Measurements from ENCODE around the gene SERINC3. TPM values are rescaled to one million over a fixed set of nuclear protein-coding genes. Genes with fewer than 3 reads are reported as not detected.

Gene SERINC3
- total RNA-seq, 5 donors from 2014 or later (not counting 1 experiment from before 2014, with no cell fraction given): 60.5 to 83.0 (median 78.4) TPM

- no peaks in the 10 kb centered on the region for H3K9me3 Mint-ChIP-seq
- ChIA-PET POLR2A (interaction anchor here (0.6 to 1.4 kb wide), 8 partner anchors 9 to 449 kb away, joined by 3 to 20 read pairs (median 6); no protein-coding TSS in a partner anchor), CTCF (interaction anchor here in 1 of 2 donors (0.6 to 0.8 kb wide), 4 partner anchors 16 to 58 kb away, joined by 3 to 5 read pairs (median 4); no protein-coding TSS in a partner anchor)
- H3K36me3 Mint-ChIP-seq: peaks cover 22% of the 10 kb centered on the region
- H3K4me3 Mint-ChIP-seq: peak overlapping the region in 1 of 3 donors; percentile 74
- WGBS (ENCODE audit: insufficient coverage): 86% methylated on average over 1 of the region's 3 CpGs
- H3K9me3 ChIP-seq: no peaks in the 10 kb centered on the region
- H3K4me1 ChIP-seq (ENCODE audit: control insufficient read depth in 1 of 2, extremely low read depth in 1 of 2, insufficient read depth in 2 of 2, low read length in 2 of 2): peaks cover 19 to 55% of the 10 kb centered on the region in 2 experiments
- ATAC-seq (replicated peaks in 1 of 4) (no peak), DNase-seq (no peak)
- H3K36me3 ChIP-seq (ENCODE audit: control insufficient read depth in 2 of 2, extremely low read depth in 1 of 2, insufficient read depth in 1 of 2, low read length in 1 of 2): peaks cover 0 to 20% of the 10 kb centered on the region in 2 donors
- H3K4me3 ChIP-seq (ENCODE audit: control insufficient read depth in 1 of 2, extremely low read depth in 1 of 2, low read length in 1 of 2): no peak overlapping the region
- no peaks in the 10 kb centered on the region for H3K27me3 Mint-ChIP-seq
- peaks cover 72 to 77% (median 77%) of the 10 kb centered on the region in 3 donors for H3K4me1 Mint-ChIP-seq
- no peak overlapping the region for H3K27ac ChIP-seq (ENCODE audit: low read length)
- H3K27me3 ChIP-seq (replicated peaks in 1 of 2; ENCODE audit: control insufficient read depth in 2 of 2, extremely low read depth in 1 of 2, insufficient read depth in 2 of 2, low read length in 1 of 2): no peaks in the 10 kb centered on the region
- H3K27ac Mint-ChIP-seq: peak overlapping the region in 1 of 2 donors; percentile 24
These were observed 3.6 kb downstream of the SERINC3 start for GRCh38 chr20:44518248-44518647.

- DNase-seq: no peak
- no peaks in the 10 kb centered on the region for H3K9me3 ChIP-seq
- H3K36me3 ChIP-seq (ENCODE audit: control insufficient read depth in 2 of 2, extremely low read depth in 1 of 2, insufficient read depth in 1 of 2, low read length in 1 of 2): peaks cover 0 to 27% of the 10 kb centered on the region in 2 donors
- H3K36me3 Mint-ChIP-seq: peaks cover 26% of the 10 kb centered on the region
- no peaks in the 10 kb centered on the region for H3K27me3 ChIP-seq (replicated peaks in 1 of 2; ENCODE audit: control insufficient read depth in 2 of 2, extremely low read depth in 1 of 2, insufficient read depth in 2 of 2, low read length in 1 of 2)
- no peaks in the 10 kb centered on the region for H3K27me3 Mint-ChIP-seq
- no peak overlapping the region for H3K4me3 ChIP-seq (ENCODE audit: control insufficient read depth in 1 of 2, extremely low read depth in 1 of 2, low read length in 1 of 2)
- peak overlapping the region in 1 of 2 donors; percentile 17 for H3K27ac Mint-ChIP-seq
- no peaks in the 10 kb centered on the region for H3K9me3 Mint-ChIP-seq
- CTCF ChIA-PET: interaction anchor here in 1 of 2 donors (0.7 kb wide), 1 partner anchor 26 kb away, joined by 5 read pairs; no protein-coding TSS in a partner anchor
- H3K27ac ChIP-seq (ENCODE audit: low read length): no peak overlapping the region
- no CpG with 5 or more reads among the region's 3 CpGs for WGBS (ENCODE audit: insufficient coverage)
- POLR2A ChIA-PET: interaction anchor here in 1 of 2 donors (1.4 kb wide), 1 partner anchor 14 kb away, joined by 7 read pairs; no protein-coding TSS in a partner anchor
- H3K4me1 ChIP-seq (ENCODE audit: control insufficient read depth in 1 of 2, extremely low read depth in 1 of 2, insufficient read depth in 2 of 2, low read length in 2 of 2): peaks cover 19 to 55% of the 10 kb centered on the region in 2 experiments
- peaks cover 75 to 77% (median 77%) of the 10 kb centered on the region in 3 donors for H3K4me1 Mint-ChIP-seq
- peak overlapping the region in 1 of 3 donors; percentile 13 for H3K4me3 Mint-ChIP-seq
- ATAC-seq (replicated peaks in 1 of 4): no peak
These were observed 4.4 kb downstream of the SERINC3 start for GRCh38 chr20:44517454-44517853.

- H3K36me3 ChIP-seq (ENCODE audit: control insufficient read depth in 2 of 2, extremely low read depth in 1 of 2, insufficient read depth in 1 of 2, low read length in 1 of 2): peaks cover 3 to 33% of the 10 kb centered on the region in 2 donors
- WGBS (ENCODE audit: insufficient coverage): 86% methylated on average over 5 of the region's 7 CpGs
- Mint-ChIP-seq H3K27ac (no peak overlapping the region), H3K4me1 (peaks cover 73 to 76% (median 73%) of the 10 kb centered on the region in 3 donors), H3K4me3 (no peak overlapping the region), H3K27me3 (no peaks in the 10 kb centered on the region), H3K36me3 (peaks cover 28% of the 10 kb centered on the region), H3K9me3 (no peaks in the 10 kb centered on the region)
- H3K9me3 ChIP-seq: no peaks in the 10 kb centered on the region
- H3K27me3 ChIP-seq (replicated peaks in 1 of 2; ENCODE audit: control insufficient read depth in 2 of 2, extremely low read depth in 1 of 2, insufficient read depth in 2 of 2, low read length in 1 of 2): no peaks in the 10 kb centered on the region
- POLR2A ChIA-PET: interaction anchor here in 1 of 2 donors (0.6 to 0.7 kb wide), 2 partner anchors 10 to 71 kb away, joined by 3 to 7 read pairs; no protein-coding TSS in a partner anchor
- no peak overlapping the region for H3K27ac ChIP-seq (ENCODE audit: low read length)
- CTCF ChIA-PET: no interaction called here
- ATAC-seq (replicated peaks in 1 of 4): no peak
- DNase-seq: no peak
- no peak overlapping the region for H3K4me3 ChIP-seq (ENCODE audit: control insufficient read depth in 1 of 2, extremely low read depth in 1 of 2, low read length in 1 of 2)
- H3K4me1 ChIP-seq (ENCODE audit: control insufficient read depth in 1 of 2, extremely low read depth in 1 of 2, insufficient read depth in 2 of 2, low read length in 2 of 2): peaks cover 16 to 54% of the 10 kb centered on the region in 2 experiments
These were observed 5.4 kb downstream of the SERINC3 start for GRCh38 chr20:44516491-44516890.

DNA sequence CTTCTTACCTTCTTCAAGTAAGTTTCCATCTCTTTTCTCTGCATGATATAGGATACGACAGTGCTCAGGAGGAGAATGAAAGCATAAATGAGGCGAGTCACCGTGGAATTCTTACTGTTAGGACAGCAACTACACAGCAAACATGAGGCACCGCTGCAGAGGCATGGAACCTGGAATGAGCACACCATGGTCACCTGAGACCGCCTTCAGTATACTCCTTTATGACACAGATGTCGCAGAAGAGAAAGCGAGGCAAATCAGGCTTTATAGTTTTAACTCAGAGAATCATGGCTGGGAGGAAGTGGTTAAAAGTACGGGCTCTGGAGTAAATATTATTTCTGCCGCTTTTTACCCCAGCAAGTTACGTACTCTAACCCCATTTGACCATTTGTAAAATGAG lies 8.0 kb downstream of the SERINC3 start:
- Histone ChIP-seq H3K9me3 (no peaks in the 10 kb centered on the region), H3K27ac (ENCODE audit: low read length) (no peak overlapping the region), H3K4me3 (ENCODE audit: control insufficient read depth in 1 of 2, extremely low read depth in 1 of 2, low read length in 1 of 2) (no peak overlapping the region), H3K36me3 (ENCODE audit: control insufficient read depth in 2 of 2, extremely low read depth in 1 of 2, insufficient read depth in 1 of 2, low read length in 1 of 2) (peaks cover 8 to 50% of the 10 kb centered on the region in 2 donors), H3K4me1 (ENCODE audit: control insufficient read depth in 1 of 2, extremely low read depth in 1 of 2, insufficient read depth in 2 of 2, low read length in 2 of 2) (peaks cover 0 to 28% of the 10 kb centered on the region in 2 experiments), H3K27me3 (replicated peaks in 1 of 2; ENCODE audit: control insufficient read depth in 2 of 2, extremely low read depth in 1 of 2, insufficient read depth in 2 of 2, low read length in 1 of 2) (no peaks in the 10 kb centered on the region)
- Mint-ChIP-seq H3K36me3 (peaks cover 34% of the 10 kb centered on the region), H3K27me3 (no peaks in the 10 kb centered on the region), H3K4me3 (no peak overlapping the region), H3K4me1 (peaks cover 51 to 55% (median 54%) of the 10 kb centered on the region in 3 donors), H3K9me3 (no peaks in the 10 kb centered on the region), H3K27ac (peak overlapping the region in 1 of 2 donors; percentile 44)
- no peak for DNase-seq
- POLR2A ChIA-PET: no interaction called here
- CTCF ChIA-PET: interaction anchor here in 1 of 2 donors (0.7 kb wide), 1 partner anchor 76 kb away, joined by 3 read pairs; no protein-coding TSS in a partner anchor
- ATAC-seq (replicated peaks in 1 of 4): no peak
- 95% methylated on average over 2 of the region's 10 CpGs for WGBS (ENCODE audit: insufficient coverage)

GRCh38 chr20:44509762-44510161 lies 12.1 kb downstream of the SERINC3 start:
- H3K4me3 ChIP-seq (ENCODE audit: control insufficient read depth in 1 of 2, extremely low read depth in 1 of 2, low read length in 1 of 2): no peak overlapping the region
- H3K4me3 Mint-ChIP-seq: no peak overlapping the region
- no peaks in the 10 kb centered on the region for H3K9me3 ChIP-seq
- H3K27ac ChIP-seq (ENCODE audit: low read length): no peak overlapping the region
- ChIA-PET POLR2A (interaction anchor here in 1 of 2 donors (0.7 kb wide), 1 partner anchor 25 kb away, joined by 3 read pairs; no protein-coding TSS in a partner anchor), CTCF (no interaction called here)
- peaks cover 33% of the 10 kb centered on the region for H3K36me3 Mint-ChIP-seq
- peaks cover 21 to 81% of the 10 kb centered on the region in 2 donors for H3K36me3 ChIP-seq (ENCODE audit: control insufficient read depth in 2 of 2, extremely low read depth in 1 of 2, insufficient read depth in 1 of 2, low read length in 1 of 2)
- no peaks in the 10 kb centered on the region for H3K27me3 ChIP-seq (replicated peaks in 1 of 2; ENCODE audit: control insufficient read depth in 2 of 2, extremely low read depth in 1 of 2, insufficient read depth in 2 of 2, low read length in 1 of 2)
- WGBS (ENCODE audit: insufficient coverage): 100% methylated on average over 1 of the region's 4 CpGs
- H3K4me1 ChIP-seq (ENCODE audit: control insufficient read depth in 1 of 2, extremely low read depth in 1 of 2, insufficient read depth in 2 of 2, low read length in 2 of 2): peaks cover 0 to 8% of the 10 kb centered on the region in 2 experiments
- H3K4me1 Mint-ChIP-seq: peaks cover 21 to 25% (median 22%) of the 10 kb centered on the region in 3 donors
- no peaks in the 10 kb centered on the region for H3K9me3 Mint-ChIP-seq
- no peaks in the 10 kb centered on the region for H3K27me3 Mint-ChIP-seq
- no peak overlapping the region for H3K27ac Mint-ChIP-seq
- DNase-seq (no peak), ATAC-seq (replicated peaks in 1 of 4) (no peak)

GRCh38 chr20:44504402-44505307 lies 17.2 kb downstream of the SERINC3 start:
- POLR2A ChIA-PET: interaction anchor here (0.5 to 1.5 kb wide), 7 partner anchors 12 to 187 kb away, joined by 3 to 7 read pairs (median 4); no protein-coding TSS in a partner anchor

More at GRCh38 chr20:44504402-44505307, 17.2 kb downstream of the SERINC3 start:
- ATAC-seq (replicated peaks in 1 of 4) (no peak), DNase-seq (no peak)
- H3K36me3 Mint-ChIP-seq: peaks cover 44% of the 10 kb centered on the region
- H3K9me3 Mint-ChIP-seq: no peaks in the 10 kb centered on the region
- no peaks in the 10 kb centered on the region for H3K27me3 ChIP-seq (replicated peaks in 1 of 2; ENCODE audit: control insufficient read depth in 2 of 2, extremely low read depth in 1 of 2, insufficient read depth in 2 of 2, low read length in 1 of 2)
- peaks cover 0 to 6% (median 1%) of the 10 kb centered on the region in 3 donors for H3K4me1 Mint-ChIP-seq
- no peaks in the 10 kb centered on the region for H3K9me3 ChIP-seq
- H3K27me3 Mint-ChIP-seq: no peaks in the 10 kb centered on the region
- H3K27ac ChIP-seq (ENCODE audit: low read length): no peak overlapping the region
- CTCF ChIA-PET: interaction anchor here (0.6 to 1.2 kb wide), 2 partner anchors 15 to 44 kb away, joined by 4 to 8 read pairs; no protein-coding TSS in a partner anchor
- WGBS (ENCODE audit: insufficient coverage): 93% methylated on average over 2 of the region's 6 CpGs
- no peak overlapping the region for H3K27ac Mint-ChIP-seq
- H3K4me1 ChIP-seq (ENCODE audit: control insufficient read depth in 1 of 2, extremely low read depth in 1 of 2, insufficient read depth in 2 of 2, low read length in 2 of 2): no peaks in the 10 kb centered on the region
- peaks cover 25 to 88% of the 10 kb centered on the region in 2 donors for H3K36me3 ChIP-seq (ENCODE audit: control insufficient read depth in 2 of 2, extremely low read depth in 1 of 2, insufficient read depth in 1 of 2, low read length in 1 of 2)
- no peak overlapping the region for H3K4me3 ChIP-seq (ENCODE audit: control insufficient read depth in 1 of 2, extremely low read depth in 1 of 2, low read length in 1 of 2)
- no peak overlapping the region for H3K4me3 Mint-ChIP-seq

All from T-cell (primary cell).